ENCODE measurements around the gene TAF7L. TPM values are rescaled to one million over a fixed set of nuclear protein-coding genes. Genes with fewer than 3 reads are reported as not detected.
"Not testable (repeated sequence)": the region's sequence is repeated elsewhere in the genome, so short reads cannot be mapped to it uniquely, and the experiment has no call there.

Gene TAF7L
- under 1 TPM in 2 of 4 donors, not detected in 2; 0.24 to 0.63 TPM for total RNA-seq

GRCh38 chrX:101290957-101291603 lies at the start of gene TAF7L:
TSS of gene TAF7L (minus strand) at chrX:101291334. CDS start at chrX:101287543, 3,791 bp downstream.
- ATAC-seq (ENCODE audit: low FRiP score) (no peak), DNase-seq (ENCODE audit: low spot score) (no peak)
- no peak for TF ChIP-seq CTCF (IDR thresholded peaks at IDR 0.05)

- no peak for ATAC-seq (ENCODE audit: low FRiP score)
- TF ChIP-seq CTCF (IDR thresholded peaks at IDR 0.05): no peak
- no peak for DNase-seq (ENCODE audit: low spot score)
Observed at GRCh38 chrX:101337776-101338271, 46.7 kb upstream of the TAF7L start.

- ATAC-seq (ENCODE audit: low FRiP score); DNase-seq (ENCODE audit: low spot score): not testable (repeated sequence)
Observed at GRCh38 chrX:101334310-101334709, 43.2 kb upstream of the TAF7L start.

GRCh38 chrX:101326600-101326999 lies 35.5 kb upstream of the TAF7L start:
- ATAC-seq (ENCODE audit: low FRiP score); DNase-seq (ENCODE audit: low spot score): not testable (repeated sequence)

GRCh38 chrX:101303790-101304189 lies 12.7 kb upstream of the TAF7L start:
- DNase-seq (ENCODE audit: low spot score) (no peak), ATAC-seq (ENCODE audit: low FRiP score) (no peak)
- no peak for TF ChIP-seq CTCF (IDR thresholded peaks at IDR 0.05)

GRCh38 chrX:101295603-101296002 lies 4.5 kb upstream of the TAF7L start:
- not testable (repeated sequence) for ATAC-seq (ENCODE audit: low FRiP score); DNase-seq (ENCODE audit: low spot score)

GRCh38 chrX:101287402-101287801 lies 3.7 kb downstream of the TAF7L start:
- DNase-seq (ENCODE audit: low spot score) (no peak), ATAC-seq (ENCODE audit: low FRiP score) (no peak)
- TF ChIP-seq CTCF (IDR thresholded peaks at IDR 0.05): no peak

GRCh38 chrX:101276238-101276637 lies 14.9 kb downstream of the TAF7L start:
- ATAC-seq (ENCODE audit: low FRiP score): no peak
- no peak for TF ChIP-seq CTCF (IDR thresholded peaks at IDR 0.05)
- DNase-seq (ENCODE audit: low spot score): no peak

- TF ChIP-seq CTCF (IDR thresholded peaks at IDR 0.05): no peak
- ATAC-seq (ENCODE audit: low FRiP score) (no peak), DNase-seq (ENCODE audit: low spot score) (no peak)
Observed at GRCh38 chrX:101274198-101274597, 16.9 kb downstream of the TAF7L start.
